Measurements from ENCODE around the gene APCDD1L. TPM values are rescaled to one million over a fixed set of nuclear protein-coding genes. Genes with fewer than 3 reads are reported as not detected.

APCDD1L gene
- total RNA-seq, 2 donors from 2014 or later, result not detected

- Mint-ChIP-seq H3K9me3 (no peaks in the 10 kb centered on the region), H3K4me1 (ENCODE audit: low read depth in 2 of 2) (no peaks in the 10 kb centered on the region), H3K27me3 (peaks cover 0 to 10% of the 10 kb centered on the region in 2 donors), H3K4me3 (no peak overlapping the region), H3K36me3 (no peaks in the 10 kb centered on the region), H3K27ac (no peak overlapping the region)
- ATAC-seq (no peak), DNase-seq (ENCODE audit: low spot score) (no peak)
Measured at GRCh38 chr20:58497724-58498469, 17.3 kb downstream of the APCDD1L start.

DNA sequence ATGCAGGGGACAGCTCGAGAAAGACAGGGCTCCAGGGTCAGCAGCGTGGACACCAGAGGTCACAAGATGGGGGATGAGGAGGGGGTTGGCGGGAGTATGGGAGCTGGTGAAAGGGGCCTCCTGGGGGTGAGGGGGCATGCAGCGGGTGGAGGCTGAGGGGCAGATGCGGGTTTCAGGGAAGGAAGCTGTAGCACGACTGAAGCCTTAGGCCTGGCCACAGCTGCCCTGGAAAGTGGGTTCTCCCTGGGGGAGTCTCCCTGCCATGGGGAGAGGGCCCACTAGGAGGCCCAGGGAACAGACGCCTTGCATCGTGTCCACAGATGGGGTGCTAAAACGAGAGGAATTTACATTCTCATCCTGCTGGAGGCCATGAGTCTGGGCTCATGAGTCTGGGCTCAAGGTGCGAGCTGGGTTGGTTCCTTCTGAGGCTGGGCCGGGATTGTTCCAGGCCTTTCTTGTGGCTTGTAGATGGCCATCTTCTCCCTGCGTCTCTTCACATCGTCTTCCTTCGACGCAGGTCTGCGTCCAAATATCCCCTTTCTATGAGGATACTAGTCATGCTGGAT is 18.0 kb downstream of the APCDD1L start:
- Mint-ChIP-seq H3K36me3 (no peaks in the 10 kb centered on the region), H3K9me3 (no peaks in the 10 kb centered on the region), H3K4me1 (ENCODE audit: low read depth in 2 of 2) (no peaks in the 10 kb centered on the region), H3K27ac (no peak overlapping the region), H3K27me3 (peaks cover 0 to 10% of the 10 kb centered on the region in 2 donors), H3K4me3 (no peak overlapping the region)
- DNase-seq (ENCODE audit: low spot score) (no peak), ATAC-seq (no peak)

- no peaks in the 10 kb centered on the region for H3K9me3 Mint-ChIP-seq
- peaks cover 0 to 14% of the 10 kb centered on the region in 2 donors for H3K27me3 Mint-ChIP-seq
- ATAC-seq (no peak), DNase-seq (ENCODE audit: low spot score) (no peak)
- H3K27ac Mint-ChIP-seq, result no peak overlapping the region
- H3K36me3 Mint-ChIP-seq, result no peaks in the 10 kb centered on the region
- H3K4me1 Mint-ChIP-seq (ENCODE audit: low read depth in 2 of 2), result no peaks in the 10 kb centered on the region
- H3K4me3 Mint-ChIP-seq, result no peak overlapping the region
Measured at GRCh38 chr20:58496429-58496769, 18.8 kb downstream of the APCDD1L start.

DNA sequence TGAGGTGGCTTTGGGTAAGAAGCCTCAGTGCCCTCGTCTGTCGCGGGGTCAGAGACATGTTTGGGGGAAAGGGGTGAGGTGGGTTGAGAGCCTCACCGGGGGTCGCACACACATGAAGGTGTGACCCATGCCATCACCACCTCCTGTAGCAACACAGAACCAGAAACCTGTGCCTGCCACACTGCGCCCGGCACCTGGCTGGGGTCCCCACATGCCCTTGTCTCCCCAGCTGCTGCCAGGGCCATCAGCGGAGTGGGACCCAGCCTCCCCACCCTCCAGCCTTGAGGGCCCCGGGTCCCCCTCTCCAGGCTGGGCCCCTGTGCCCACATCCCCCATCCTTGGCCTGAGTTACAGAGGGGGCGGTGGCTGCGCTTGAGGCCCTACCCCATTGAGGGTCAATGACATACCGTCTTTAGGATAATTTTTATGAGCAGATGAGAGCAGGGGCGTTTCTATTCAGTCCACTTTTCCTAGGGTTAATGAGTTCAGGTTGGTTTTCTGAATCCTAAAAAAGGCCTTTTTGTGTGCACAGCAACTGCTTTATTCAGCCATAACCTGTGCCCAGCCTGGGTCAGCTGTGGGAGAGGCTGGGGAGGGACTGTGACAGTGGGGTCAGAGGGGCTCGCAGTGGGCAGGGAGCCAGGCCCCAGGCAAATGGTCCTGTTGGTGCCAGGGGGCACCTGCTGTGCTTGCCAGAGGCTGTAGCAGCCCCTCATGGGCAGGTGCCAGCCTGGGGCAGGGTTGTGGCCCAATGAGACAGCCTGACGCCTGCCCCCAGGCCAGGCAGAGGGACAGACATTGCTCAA is 19.4 kb downstream of the APCDD1L start:
- Mint-ChIP-seq H3K9me3 (no peaks in the 10 kb centered on the region), H3K36me3 (no peaks in the 10 kb centered on the region), H3K27ac (no peak overlapping the region), H3K4me3 (no peak overlapping the region), H3K27me3 (peaks cover 2 to 14% of the 10 kb centered on the region in 2 donors), H3K4me1 (ENCODE audit: low read depth in 2 of 2) (no peaks in the 10 kb centered on the region)
- ATAC-seq (no peak), DNase-seq (ENCODE audit: low spot score) (no peak)

DNA sequence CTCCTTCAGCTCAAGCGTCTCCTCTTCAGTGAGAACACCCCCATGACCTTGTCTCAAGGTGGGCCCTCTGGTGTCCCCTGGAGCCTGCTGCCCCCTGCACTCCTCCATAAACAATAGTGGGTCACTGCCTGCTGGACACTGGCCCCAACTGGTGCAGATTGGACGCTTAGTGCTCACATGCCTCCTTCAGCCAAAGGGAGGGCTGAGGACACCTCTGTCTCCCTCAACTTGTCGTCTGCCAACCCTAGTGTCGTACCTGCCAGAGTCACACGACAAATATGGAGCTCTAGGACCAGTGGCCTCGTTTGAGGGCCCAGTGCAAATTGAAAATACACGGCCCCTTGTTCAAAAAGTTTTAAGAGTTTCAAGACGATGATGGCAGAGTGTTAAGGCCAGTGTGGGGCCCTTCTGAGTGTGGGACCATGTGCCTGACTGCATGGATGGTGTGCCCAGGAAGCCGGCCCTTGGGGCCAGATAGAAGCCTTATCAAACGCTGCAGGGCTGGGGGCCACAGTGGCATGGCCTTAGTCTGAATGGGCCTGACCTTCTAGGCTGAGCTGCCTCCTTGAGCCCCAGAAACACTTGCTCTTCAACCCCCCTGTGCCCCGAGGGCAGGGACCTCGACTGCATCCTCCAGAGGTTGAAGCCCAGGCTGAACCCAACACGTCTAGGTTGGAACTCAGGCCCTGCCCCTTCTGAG is 20.1 kb downstream of the APCDD1L start:
- no peaks in the 10 kb centered on the region for H3K4me1 Mint-ChIP-seq (ENCODE audit: low read depth in 2 of 2)
- no peaks in the 10 kb centered on the region for H3K36me3 Mint-ChIP-seq
- DNase-seq (ENCODE audit: low spot score) (no peak), ATAC-seq (no peak)
- H3K9me3 Mint-ChIP-seq, result no peaks in the 10 kb centered on the region
- no peak overlapping the region for H3K4me3 Mint-ChIP-seq
- H3K27me3 Mint-ChIP-seq, result peaks cover 8 to 12% of the 10 kb centered on the region in 2 donors
- H3K27ac Mint-ChIP-seq, result no peak overlapping the region

GRCh38 chr20:58492795-58493524 is 22.2 kb downstream of the APCDD1L start:
- H3K27me3 Mint-ChIP-seq, result peaks cover 10 to 16% of the 10 kb centered on the region in 2 donors
- no peak for DNase-seq (ENCODE audit: low spot score)
- H3K4me3 Mint-ChIP-seq, result no peak overlapping the region
- ATAC-seq, result no peak
- H3K4me1 Mint-ChIP-seq (ENCODE audit: low read depth in 2 of 2), result no peaks in the 10 kb centered on the region
- peaks cover 7% of the 10 kb centered on the region for H3K36me3 Mint-ChIP-seq
- peaks cover 4% of the 10 kb centered on the region for H3K9me3 Mint-ChIP-seq
- no peak overlapping the region for H3K27ac Mint-ChIP-seq

GRCh38 chr20:58492074-58492718 is 23.0 kb downstream of the APCDD1L start:
- no peak overlapping the region for H3K27ac Mint-ChIP-seq
- H3K9me3 Mint-ChIP-seq, result peaks cover 4% of the 10 kb centered on the region
- DNase-seq (ENCODE audit: low spot score), result no peak
- H3K4me1 Mint-ChIP-seq (ENCODE audit: low read depth in 2 of 2), result no peaks in the 10 kb centered on the region
- peaks cover 10 to 16% of the 10 kb centered on the region in 2 donors for H3K27me3 Mint-ChIP-seq
- peaks cover 7% of the 10 kb centered on the region for H3K36me3 Mint-ChIP-seq
- H3K4me3 Mint-ChIP-seq, result no peak overlapping the region
- no peak for ATAC-seq

- H3K27me3 Mint-ChIP-seq, result peaks cover 19 to 23% of the 10 kb centered on the region in 2 donors
- ATAC-seq (no peak), DNase-seq (ENCODE audit: low spot score) (no peak)
- H3K9me3 Mint-ChIP-seq, result peaks cover 10% of the 10 kb centered on the region
- peaks cover 0 to 2% of the 10 kb centered on the region in 2 donors for H3K4me1 Mint-ChIP-seq (ENCODE audit: low read depth in 2 of 2)
- no peak overlapping the region for H3K4me3 Mint-ChIP-seq
- no peak overlapping the region for H3K27ac Mint-ChIP-seq
- peaks cover 20% of the 10 kb centered on the region for H3K36me3 Mint-ChIP-seq
Measured at GRCh38 chr20:58486207-58486606, 29.0 kb downstream of the APCDD1L start.

GRCh38 chr20:58485393-58485792 is 29.8 kb downstream of the APCDD1L start:
- Mint-ChIP-seq H3K36me3 (peaks cover 20% of the 10 kb centered on the region), H3K4me3 (no peak overlapping the region), H3K9me3 (peaks cover 10% of the 10 kb centered on the region), H3K27ac (no peak overlapping the region), H3K27me3 (peaks cover 17 to 19% of the 10 kb centered on the region in 2 donors), H3K4me1 (ENCODE audit: low read depth in 2 of 2) (peaks cover 0 to 2% of the 10 kb centered on the region in 2 donors)
- DNase-seq (ENCODE audit: low spot score) (no peak), ATAC-seq (no peak)

GRCh38 chr20:58483470-58483869 is 31.7 kb downstream of the APCDD1L start:
- Mint-ChIP-seq H3K36me3 (peaks cover 14% of the 10 kb centered on the region), H3K9me3 (peaks cover 5% of the 10 kb centered on the region), H3K27ac (no peak overlapping the region), H3K27me3 (peaks cover 10 to 13% of the 10 kb centered on the region in 2 donors), H3K4me3 (no peak overlapping the region), H3K4me1 (ENCODE audit: low read depth in 2 of 2) (peaks cover 0 to 2% of the 10 kb centered on the region in 2 donors)
- ATAC-seq (no peak), DNase-seq (ENCODE audit: low spot score) (no peak)

DNA sequence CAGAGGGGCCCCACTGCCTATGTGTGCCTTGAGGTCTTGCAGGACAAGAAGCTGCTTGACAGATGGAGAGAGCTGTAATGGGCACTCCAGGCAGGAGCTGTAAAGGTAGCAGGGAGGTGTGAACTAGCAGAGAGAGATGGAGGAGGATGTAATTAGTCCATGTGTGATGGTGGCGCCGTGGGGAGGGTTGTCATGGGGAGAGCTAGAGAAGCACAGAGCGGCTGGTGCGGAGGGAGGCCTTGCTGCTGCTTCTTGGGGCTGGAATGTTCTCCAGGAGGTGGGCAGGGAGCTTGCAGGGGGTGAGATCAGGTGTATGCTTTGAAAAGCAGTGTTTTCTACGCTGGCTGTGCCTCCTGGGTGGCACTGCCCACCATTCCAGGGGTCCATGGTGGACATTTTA is 32.1 kb downstream of the APCDD1L start:
- peaks cover 5% of the 10 kb centered on the region for H3K9me3 Mint-ChIP-seq
- no peak overlapping the region for H3K27ac Mint-ChIP-seq
- no peak overlapping the region for H3K4me3 Mint-ChIP-seq
- ATAC-seq (no peak), DNase-seq (ENCODE audit: low spot score) (no peak)
- H3K36me3 Mint-ChIP-seq, result peaks cover 13% of the 10 kb centered on the region
- H3K27me3 Mint-ChIP-seq, result peaks cover 8 to 13% of the 10 kb centered on the region in 2 donors
- H3K4me1 Mint-ChIP-seq (ENCODE audit: low read depth in 2 of 2), result peaks cover 0 to 2% of the 10 kb centered on the region in 2 donors

DNA sequence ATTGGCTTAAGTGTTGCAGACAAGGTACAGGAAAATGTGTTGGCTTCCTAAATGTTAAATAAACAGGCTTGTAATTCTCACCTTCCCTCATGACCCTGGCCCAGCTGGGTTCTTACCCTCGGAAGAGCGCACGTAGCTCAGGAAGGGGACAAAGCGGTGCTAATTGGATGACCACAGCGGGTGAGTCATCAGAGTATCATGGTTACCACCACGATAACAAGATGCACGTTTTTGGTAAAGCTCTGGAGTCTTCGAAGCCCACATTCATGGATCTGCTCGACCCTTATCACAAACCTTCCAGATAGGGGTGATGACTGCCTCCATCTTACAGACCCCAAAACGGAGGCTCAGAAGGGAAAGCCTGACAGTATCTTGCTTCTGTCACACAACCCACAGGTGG is 32.8 kb downstream of the APCDD1L start:
- DNase-seq (ENCODE audit: low spot score) (no peak), ATAC-seq (no peak)
- peaks cover 0 to 2% of the 10 kb centered on the region in 2 donors for H3K4me1 Mint-ChIP-seq (ENCODE audit: low read depth in 2 of 2)
- peaks cover 13% of the 10 kb centered on the region for H3K36me3 Mint-ChIP-seq
- no peak overlapping the region for H3K27ac Mint-ChIP-seq
- peaks cover 8 to 13% of the 10 kb centered on the region in 2 donors for H3K27me3 Mint-ChIP-seq
- peaks cover 5% of the 10 kb centered on the region for H3K9me3 Mint-ChIP-seq
- H3K4me3 Mint-ChIP-seq, result no peak overlapping the region
